Activated CD8-positive, alpha-beta memory T cell treated with anti-CD3 and anti-CD28 coated beads, Interleukin-2, amount 10 ng/mL, durations not matched to agents 7 days and 5 days (primary cell): ENCODE measurements around the gene NT5E. TPM values are rescaled to one million over a fixed set of nuclear protein-coding genes. Genes with fewer than 3 reads are reported as not detected.

Experiments used
- ATAC-seq: fragments of 150-1000 bp; cut with Tn5 transposase; one replicate; pipeline ENCODE4 v1.10.0; 2021; ENCODE audit warnings: moderate library complexity
- CTCF ChIA-PET: fragments of 350-600 bp; sonication (Branson Sonifier 250); formaldehyde crosslinking; loops from one replicate; lab custom pipeline; 2021; ENCODE audit warnings: antibody characterized with exemption; lab: Charles Lee
- DNase-seq: peaks from one replicate; pipeline ENCODE4 v3.0.0-alpha.2; 2020
- H3K27ac Mint-ChIP-seq: one replicate; pipeline ENCODE4 v1.8.0; 2021; ENCODE audit warnings: mild to moderate bottlenecking, mixed read lengths
- H3K27me3 Mint-ChIP-seq: one replicate; pipeline ENCODE4 v1.8.0; 2021; ENCODE audit warnings: mixed read lengths
- H3K36me3 Mint-ChIP-seq: one replicate; pipeline ENCODE4 v1.8.0; 2021; ENCODE audit warnings: mild to moderate bottlenecking, mixed read lengths
- H3K4me1 Mint-ChIP-seq: one replicate; pipeline ENCODE4 v1.8.0; 2021; ENCODE audit warnings: mixed read lengths
- H3K4me3 Mint-ChIP-seq: one replicate; pipeline ENCODE4 v1.8.0; 2021; ENCODE audit warnings: mild to moderate bottlenecking, moderate library complexity, mixed read lengths
- H3K9me3 Mint-ChIP-seq: one replicate; pipeline ENCODE4 v1.8.0; 2022; ENCODE audit warnings: low read depth, mixed read lengths
- total RNA-seq, 2 experiments: library from RNA; stranded (reverse); gene quantifications; one replicate each; pipeline ENCODE4 v1.2.3, GENCODE V29; 2021

Gene NT5E
- total RNA-seq, 2 experiments from 2014 or later = 17.3 to 24.1 TPM

DNA sequence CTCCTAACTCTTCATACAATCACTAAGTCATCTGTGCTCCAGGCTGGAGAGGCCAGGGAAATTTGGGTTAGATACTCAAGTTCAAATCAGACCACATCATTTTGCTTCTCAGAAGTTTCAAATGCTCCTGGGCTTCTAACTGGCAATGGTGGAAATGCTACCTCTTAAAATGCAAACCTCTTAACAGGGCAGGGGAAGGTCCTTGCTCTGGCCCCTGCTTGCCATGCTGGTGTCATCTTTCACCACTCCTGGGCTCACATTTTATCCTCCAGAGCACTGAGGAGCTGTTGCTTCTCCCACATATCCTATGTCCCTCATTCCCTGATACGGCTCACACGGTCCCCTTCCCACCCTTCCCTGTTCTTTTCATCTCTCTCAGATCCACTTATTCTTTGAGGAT, 41.8 kb upstream of the NT5E start:
- Mint-ChIP-seq H3K4me3 (no peak overlapping the region), H3K36me3 (peaks cover 9% of the 10 kb centered on the region), H3K27me3 (peaks cover 4% of the 10 kb centered on the region), H3K4me1 (peaks cover 44% of the 10 kb centered on the region), H3K27ac (no peak overlapping the region), H3K9me3 (no peaks in the 10 kb centered on the region)
- DNase-seq (no peak), ATAC-seq (no peak)
- CTCF ChIA-PET = no interaction called here

DNA sequence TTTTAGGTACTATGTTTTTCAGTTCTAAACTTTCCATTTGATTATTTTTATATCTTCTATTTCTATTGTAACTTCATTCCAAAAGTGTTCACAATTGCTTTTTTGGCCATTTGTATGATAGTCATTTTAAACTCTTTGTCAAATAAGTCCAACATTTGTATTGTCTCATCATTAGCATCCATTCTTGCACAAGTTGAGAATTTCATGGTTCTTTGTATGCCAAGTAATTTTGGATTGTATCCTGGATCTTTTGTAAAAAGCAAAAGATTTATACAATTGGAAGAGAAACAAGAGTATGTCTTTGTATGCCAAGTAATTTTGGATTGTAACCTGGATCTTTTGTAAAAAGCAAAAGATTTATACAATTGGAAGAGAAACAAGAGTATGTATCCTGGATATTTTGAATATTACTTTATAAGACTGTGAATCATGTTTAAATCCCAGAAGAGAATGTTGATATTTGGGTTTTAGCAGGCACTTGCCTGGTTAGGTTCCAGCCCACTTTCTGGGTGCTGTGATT, 36.9 kb upstream of the NT5E start:
- CTCF ChIA-PET = no interaction called here
- H3K4me1 Mint-ChIP-seq = peaks cover 12% of the 10 kb centered on the region

GRCh38 chr6:85416049-85416448, 33.8 kb upstream of the NT5E start:
- H3K4me1 Mint-ChIP-seq = peaks cover 23% of the 10 kb centered on the region
- H3K27me3 Mint-ChIP-seq = peaks cover 4% of the 10 kb centered on the region
- CTCF ChIA-PET = no interaction called here
- DNase-seq (no peak), ATAC-seq (no peak)
- H3K9me3 Mint-ChIP-seq = peaks cover 2% of the 10 kb centered on the region
- no peak overlapping the region for H3K27ac Mint-ChIP-seq
- H3K4me3 Mint-ChIP-seq = no peak overlapping the region
- H3K36me3 Mint-ChIP-seq = peaks cover 6% of the 10 kb centered on the region

More for the DNA sequence above, 36.9 kb upstream of the NT5E start:
- Mint-ChIP-seq H3K4me3 (no peak overlapping the region), H3K9me3 (peaks cover 2% of the 10 kb centered on the region), H3K27ac (no peak overlapping the region), H3K27me3 (peaks cover 4% of the 10 kb centered on the region), H3K36me3 (peaks cover 11% of the 10 kb centered on the region)
- ATAC-seq (no peak), DNase-seq (no peak)

GRCh38 chr6:85416766-85417165, 33.1 kb upstream of the NT5E start:
- H3K27ac Mint-ChIP-seq = no peak overlapping the region
- CTCF ChIA-PET = interaction anchor here (0.9 to 1.0 kb wide), 2 partner anchors 33 to 66 kb away, joined by 3 to 5 read pairs; partner anchors contain the start of gene NT5E
- H3K36me3 Mint-ChIP-seq = peaks cover 8% of the 10 kb centered on the region
- H3K27me3 Mint-ChIP-seq = peaks cover 6% of the 10 kb centered on the region
- H3K4me3 Mint-ChIP-seq = no peak overlapping the region
- ATAC-seq (no peak), DNase-seq (no peak)
- H3K4me1 Mint-ChIP-seq = peaks cover 23% of the 10 kb centered on the region
- H3K9me3 Mint-ChIP-seq = peaks cover 2% of the 10 kb centered on the region

- Mint-ChIP-seq H3K4me1 (peaks cover 23% of the 10 kb centered on the region), H3K27ac (no peak overlapping the region), H3K4me3 (no peak overlapping the region), H3K9me3 (peaks cover 2% of the 10 kb centered on the region), H3K27me3 (peaks cover 5% of the 10 kb centered on the region), H3K36me3 (peaks cover 8% of the 10 kb centered on the region)
- no peak for DNase-seq
- ATAC-seq = no peak
- CTCF ChIA-PET = interaction anchor here (0.9 to 1.1 kb wide), 3 partner anchors 17 to 65 kb away, joined by 3 to 5 read pairs (median 3); partner anchors contain the start of gene NT5E
Measured at GRCh38 chr6:85417336-85417735, 32.5 kb upstream of the NT5E start.

DNA sequence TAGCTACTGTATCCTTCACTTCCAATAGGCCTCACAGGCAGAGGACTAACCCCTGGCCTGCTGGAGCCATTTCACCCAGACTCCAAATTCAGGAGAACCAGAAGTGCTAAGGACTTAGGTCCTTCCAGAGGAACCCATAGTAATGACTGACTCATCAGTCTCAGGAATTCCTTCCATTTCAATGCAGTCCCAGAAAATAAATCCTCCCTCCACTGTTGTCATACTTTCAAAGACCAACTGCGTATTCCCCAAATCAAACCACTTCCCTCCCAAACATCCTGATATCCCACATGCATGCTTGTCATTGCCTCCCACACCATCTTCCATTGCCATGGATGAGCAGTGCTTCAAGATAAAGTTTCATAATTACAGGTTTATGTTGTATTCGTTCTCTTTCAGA, 31.8 kb upstream of the NT5E start:
- DNase-seq (no peak), ATAC-seq (no peak)
- H3K27me3 Mint-ChIP-seq = peaks cover 2% of the 10 kb centered on the region
- peaks cover 4% of the 10 kb centered on the region for H3K36me3 Mint-ChIP-seq
- CTCF ChIA-PET = interaction anchor here (1.0 to 1.1 kb wide), 2 partner anchors 18 to 31 kb away, joined by 3 read pairs; partner anchors contain the start of gene NT5E
- H3K4me3 Mint-ChIP-seq = no peak overlapping the region
- peaks cover 23% of the 10 kb centered on the region for H3K4me1 Mint-ChIP-seq
- H3K9me3 Mint-ChIP-seq = peaks cover 2% of the 10 kb centered on the region
- H3K27ac Mint-ChIP-seq = no peak overlapping the region

DNA sequence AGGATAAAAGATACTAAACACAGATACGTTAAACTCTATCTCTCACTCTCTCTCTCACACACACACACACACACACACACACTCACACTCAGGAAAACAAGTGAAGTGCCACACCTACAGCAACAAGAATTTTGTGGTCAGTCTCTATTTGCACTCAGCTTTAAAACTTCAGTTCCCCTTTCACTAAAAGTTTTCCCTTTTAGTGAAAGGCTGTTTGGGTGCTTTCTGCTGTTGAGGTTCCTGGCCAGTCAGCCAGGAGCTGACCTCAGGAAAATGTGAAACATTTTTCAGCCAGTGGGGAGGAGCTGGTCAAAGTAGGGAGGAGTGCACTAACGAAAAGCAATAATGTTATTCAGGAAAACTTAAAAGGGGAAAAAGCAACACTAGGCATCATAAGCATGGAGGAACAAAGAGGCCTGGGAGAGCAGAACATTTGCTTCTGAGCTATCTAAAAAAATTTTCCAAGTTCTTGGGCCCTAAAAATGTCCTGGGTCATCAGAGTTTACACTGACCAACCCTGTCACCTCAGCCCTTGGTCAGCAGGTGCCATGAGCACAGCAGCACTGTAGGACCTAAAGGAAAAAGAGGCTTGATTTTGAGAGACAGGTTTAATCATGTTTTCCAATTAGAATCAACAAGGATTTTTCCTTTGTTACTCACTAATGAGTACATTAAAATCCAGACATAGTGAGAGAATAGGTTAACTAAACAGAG, 30.7 kb upstream of the NT5E start:
- no peak overlapping the region for H3K27ac Mint-ChIP-seq
- H3K4me3 Mint-ChIP-seq = no peak overlapping the region
- H3K27me3 Mint-ChIP-seq = peaks cover 2% of the 10 kb centered on the region
- H3K4me1 Mint-ChIP-seq = peaks cover 23% of the 10 kb centered on the region
- H3K9me3 Mint-ChIP-seq = peaks cover 2% of the 10 kb centered on the region
- CTCF ChIA-PET = interaction anchor here (1.1 kb wide), 1 partner anchor 63 kb away, joined by 3 read pairs; no protein-coding TSS in a partner anchor
- peaks cover 4% of the 10 kb centered on the region for H3K36me3 Mint-ChIP-seq
- DNase-seq (no peak), ATAC-seq (no peak)

- no peak overlapping the region for H3K4me3 Mint-ChIP-seq
- peaks cover 5% of the 10 kb centered on the region for H3K9me3 Mint-ChIP-seq
- H3K4me1 Mint-ChIP-seq = peaks cover 20% of the 10 kb centered on the region
- CTCF ChIA-PET = interaction anchor here (1.6 to 2.3 kb wide), 2 partner anchors 11 to 62 kb away, joined by 5 to 6 read pairs; no protein-coding TSS in a partner anchor
- no peak overlapping the region for H3K27ac Mint-ChIP-seq
- H3K36me3 Mint-ChIP-seq = peaks cover 10% of the 10 kb centered on the region
- ATAC-seq = no peak
- no peak for DNase-seq
- peaks cover 2% of the 10 kb centered on the region for H3K27me3 Mint-ChIP-seq
Measured at GRCh38 chr6:85420551-85420950, 29.3 kb upstream of the NT5E start.

DNA sequence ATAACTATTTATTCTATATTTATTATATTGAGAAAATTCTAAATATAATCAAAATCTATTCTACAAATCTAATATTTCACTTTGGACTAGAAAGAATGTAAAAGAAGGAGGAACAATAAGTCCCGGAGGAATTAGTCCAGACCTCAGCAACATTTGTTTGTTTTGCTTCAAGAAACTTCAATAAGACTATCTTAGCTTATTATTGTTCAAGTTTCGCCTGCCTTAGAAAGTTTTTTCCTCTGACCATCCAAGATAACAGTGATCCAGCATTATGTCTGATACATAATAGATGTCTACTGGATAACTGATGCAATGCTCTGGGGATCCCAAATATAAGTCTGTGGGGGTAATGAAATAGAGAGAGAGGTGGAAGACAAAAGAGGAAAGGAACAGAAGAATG, 28.7 kb upstream of the NT5E start:
- CTCF ChIA-PET = interaction anchor here (0.9 to 2.3 kb wide), 3 partner anchors 12 to 62 kb away, joined by 3 to 6 read pairs (median 5); partner anchors contain the start of gene NT5E

GRCh38 chr6:85421972-85422371, 27.9 kb upstream of the NT5E start:
- peaks cover 2% of the 10 kb centered on the region for H3K27me3 Mint-ChIP-seq
- ATAC-seq (no peak), DNase-seq (no peak)
- H3K36me3 Mint-ChIP-seq = peaks cover 15% of the 10 kb centered on the region
- H3K4me1 Mint-ChIP-seq = peaks cover 13% of the 10 kb centered on the region
- no peak overlapping the region for H3K4me3 Mint-ChIP-seq
- H3K9me3 Mint-ChIP-seq = peaks cover 8% of the 10 kb centered on the region
- H3K27ac Mint-ChIP-seq = no peak overlapping the region
- CTCF ChIA-PET = interaction anchor here (0.9 to 2.3 kb wide), 3 partner anchors 13 to 61 kb away, joined by 3 to 6 read pairs (median 5); partner anchors contain the start of gene NT5E

More for the DNA sequence above, 28.7 kb upstream of the NT5E start:
- ATAC-seq (no peak), DNase-seq (no peak)
- H3K4me3 Mint-ChIP-seq = no peak overlapping the region
- H3K27me3 Mint-ChIP-seq = peaks cover 2% of the 10 kb centered on the region
- H3K9me3 Mint-ChIP-seq = peaks cover 8% of the 10 kb centered on the region
- peaks cover 10% of the 10 kb centered on the region for H3K36me3 Mint-ChIP-seq
- peaks cover 15% of the 10 kb centered on the region for H3K4me1 Mint-ChIP-seq
- H3K27ac Mint-ChIP-seq = no peak overlapping the region

DNA sequence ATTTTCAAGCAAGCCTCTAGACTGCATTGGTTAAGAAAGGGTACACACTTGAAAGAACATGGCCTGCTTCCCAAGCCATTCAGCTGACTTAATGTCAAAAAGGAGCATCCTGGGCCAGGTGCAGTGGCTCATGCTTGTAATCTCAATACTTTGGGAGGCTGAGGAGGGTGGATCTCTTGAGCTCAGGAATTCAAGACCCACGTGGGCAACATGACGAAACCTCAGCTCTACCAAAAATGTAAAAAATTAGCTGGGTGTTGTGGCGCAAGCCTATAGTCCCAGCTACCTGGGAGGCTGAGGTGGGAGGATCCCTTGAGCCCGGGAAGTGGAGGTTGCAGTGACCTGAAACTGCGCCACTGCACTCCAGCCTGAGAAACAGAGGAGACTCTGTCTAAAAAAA, 26.9 kb upstream of the NT5E start:
- DNase-seq (no peak), ATAC-seq (no peak)
- H3K36me3 Mint-ChIP-seq = peaks cover 14% of the 10 kb centered on the region
- no peak overlapping the region for H3K4me3 Mint-ChIP-seq
- peaks cover 11% of the 10 kb centered on the region for H3K9me3 Mint-ChIP-seq
- peaks cover 2% of the 10 kb centered on the region for H3K27me3 Mint-ChIP-seq
- no peak overlapping the region for H3K27ac Mint-ChIP-seq
- CTCF ChIA-PET = interaction anchor here (1.0 to 2.3 kb wide), 2 partner anchors 9 to 60 kb away, joined by 4 to 6 read pairs; no protein-coding TSS in a partner anchor
- peaks cover 11% of the 10 kb centered on the region for H3K4me1 Mint-ChIP-seq

GRCh38 chr6:85424981-85425380, 24.9 kb upstream of the NT5E start:
- DNase-seq = no peak
- no peak overlapping the region for H3K4me3 Mint-ChIP-seq
- H3K4me1 Mint-ChIP-seq = no peaks in the 10 kb centered on the region
- peaks cover 14% of the 10 kb centered on the region for H3K36me3 Mint-ChIP-seq
- peaks cover 5% of the 10 kb centered on the region for H3K27me3 Mint-ChIP-seq
- peaks cover 11% of the 10 kb centered on the region for H3K9me3 Mint-ChIP-seq
- no peak overlapping the region for H3K27ac Mint-ChIP-seq
- CTCF ChIA-PET = no interaction called here
- no peak for ATAC-seq

DNA sequence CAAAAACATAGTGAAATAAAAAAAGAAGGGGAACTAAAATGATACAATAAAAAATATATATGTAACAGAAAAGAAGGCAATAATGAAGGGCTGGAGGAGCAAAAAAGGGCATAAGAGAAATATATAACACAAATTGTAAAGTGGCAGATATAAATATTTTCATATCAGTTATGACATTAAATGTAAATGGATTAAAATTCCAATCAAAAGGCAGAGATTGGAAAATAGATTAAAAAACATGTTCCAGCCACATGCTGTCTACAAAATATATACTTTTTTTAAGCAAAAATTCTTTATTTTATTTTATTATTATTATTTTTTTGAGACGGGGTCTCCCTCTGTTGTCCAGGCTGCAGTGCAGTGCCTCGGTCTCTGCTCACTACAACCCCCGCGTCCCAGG, 23.9 kb upstream of the NT5E start:
- H3K4me3 Mint-ChIP-seq = no peak overlapping the region
- DNase-seq = no peak
- peaks cover 11% of the 10 kb centered on the region for H3K9me3 Mint-ChIP-seq
- peaks cover 5% of the 10 kb centered on the region for H3K27me3 Mint-ChIP-seq
- no peak for ATAC-seq
- CTCF ChIA-PET = interaction anchor here (1.5 kb wide), 1 partner anchor 57 kb away, joined by 5 read pairs; no protein-coding TSS in a partner anchor
- no peak overlapping the region for H3K27ac Mint-ChIP-seq
- peaks cover 14% of the 10 kb centered on the region for H3K36me3 Mint-ChIP-seq
- no peaks in the 10 kb centered on the region for H3K4me1 Mint-ChIP-seq
